MM.1S (cell line): ENCODE data around the gene TP53.

Source experiments
- DNase-seq: peaks from one replicate; pipeline ENCODE4 v3.0.0-alpha.2; 2015
- H2AFZ ChIP-seq: fragments of 300-600 bp; sonication (generic); 2 replicates; pipeline ENCODE4 v1.6.0; 2016; ENCODE audit warnings: antibody characterized with exemption, low read length
- H3F3A ChIP-seq: fragments of 300-600 bp; sonication (generic); 2 replicates; pipeline ENCODE4 v1.6.1; 2016; ENCODE audit warnings: mild to moderate bottlenecking, antibody characterized with exemption, low read length, moderate library complexity, mixed read lengths; ENCODE audit not compliant: insufficient read depth
- H3K27ac ChIP-seq: fragments of 300-600 bp; sonication (generic); 2 replicates; pipeline ENCODE4 v1.5.1; 2016; ENCODE audit warnings: mild to moderate bottlenecking, low read length
- H3K27me3 ChIP-seq: fragments of 300-600 bp; sonication (generic); replicated peaks from 2 replicates; pipeline ENCODE4 v1.6.0; 2016; ENCODE audit warnings: low read length; ENCODE audit not compliant: insufficient read depth
- H3K36me3 ChIP-seq: fragments of 300-600 bp; sonication (generic); replicated peaks from 2 replicates; pipeline ENCODE4 v1.6.1; 2016; ENCODE audit warnings: mild to moderate bottlenecking, low read length, mixed read lengths; ENCODE audit not compliant: insufficient read depth
- H3K4me1 ChIP-seq: fragments of 300-600 bp; sonication (generic); 2 replicates; pipeline ENCODE4 v1.6.1; 2016; ENCODE audit warnings: low read length, mixed read lengths
- H3K4me2 ChIP-seq: fragments of 300-600 bp; sonication (generic); 2 replicates; pipeline ENCODE4 v1.6.0; 2016; ENCODE audit warnings: low read depth, low read length
- H3K4me3 ChIP-seq: fragments of 300-600 bp; sonication (generic); 2 replicates; pipeline ENCODE4 v1.5.1; 2016; ENCODE audit warnings: low read length, mixed read lengths
- H3K79me2 ChIP-seq: fragments of 300-600 bp; sonication (generic); 2 replicates; pipeline ENCODE4 v1.6.1; 2016; ENCODE audit warnings: mixed run types, low read length, mixed read lengths
- H3K9ac ChIP-seq: fragments of 300-600 bp; sonication (generic); 2 replicates; pipeline ENCODE4 v1.6.1; 2016; ENCODE audit warnings: low read length, mixed read lengths
- H3K9me2 ChIP-seq: fragments of 300-600 bp; sonication (generic); replicated peaks from 2 replicates; pipeline ENCODE4 v1.6.1; 2016; ENCODE audit warnings: mild to moderate bottlenecking, low read length, mixed read lengths; ENCODE audit not compliant: insufficient read depth
- H3K9me3 ChIP-seq: fragments of 300-600 bp; sonication (generic); replicated peaks from 2 replicates; pipeline ENCODE4 v1.6.1; 2016; ENCODE audit warnings: mild to moderate bottlenecking, low read length, mixed read lengths; ENCODE audit not compliant: insufficient read depth
- H4K20me1 ChIP-seq: fragments of 300-600 bp; sonication (generic); 2 replicates; pipeline ENCODE4 v1.6.1; 2016; ENCODE audit warnings: mild to moderate bottlenecking, low read length, moderate library complexity, mixed read lengths; ENCODE audit not compliant: insufficient read depth
- EZH2 ChIP-seq: fragments of 300-600 bp; sonication (generic); optimal IDR thresholded peaks from 2 replicates; pipeline ENCODE3; 2017; ENCODE audit warnings: low read depth, mild to moderate bottlenecking, antibody characterized with exemption, low read length, mixed read lengths
- EZH2phosphoT487 ChIP-seq: fragments of 300-600 bp; sonication (generic); IDR thresholded peaks from 2 replicates; pipeline ENCODE4 v1.6.1; 2018; ENCODE audit warnings: antibody characterized with exemption, low read length
- TF ChIP-seq, protein P1 (sequence below): fragments of 300-600 bp; sonication (generic); IDR thresholded peaks from 2 replicates; pipeline ENCODE4 v1.5.1; 2016; ENCODE audit warnings: antibody characterized with exemption, low read length, mixed read lengths

The TP53 gene

GRCh38 chr17:7703584-7704479 lies 16.5 kb upstream of the TP53 start:
- Histone ChIP-seq H4K20me1 (no peaks in the 10 kb centered on the region), H3K4me1 (no peaks in the 10 kb centered on the region), H3K4me3 (no peak overlapping the region), H3K9me2 (no peaks in the 10 kb centered on the region), H3K4me2 (no peak overlapping the region), H3K79me2 (no peaks in the 10 kb centered on the region), H3K27me3 (peaks cover 47% of the 10 kb centered on the region), H3K36me3 (no peaks in the 10 kb centered on the region), H3K9me3 (no peaks in the 10 kb centered on the region), H3F3A (no peaks in the 10 kb centered on the region), H2AFZ (no peak overlapping the region), H3K9ac (no peak overlapping the region), H3K27ac (no peak overlapping the region)
- TF ChIP-seq EZH2phosphoT487 (no peak), EZH2 (no peak)
- TF ChIP-seq, protein P1, sequence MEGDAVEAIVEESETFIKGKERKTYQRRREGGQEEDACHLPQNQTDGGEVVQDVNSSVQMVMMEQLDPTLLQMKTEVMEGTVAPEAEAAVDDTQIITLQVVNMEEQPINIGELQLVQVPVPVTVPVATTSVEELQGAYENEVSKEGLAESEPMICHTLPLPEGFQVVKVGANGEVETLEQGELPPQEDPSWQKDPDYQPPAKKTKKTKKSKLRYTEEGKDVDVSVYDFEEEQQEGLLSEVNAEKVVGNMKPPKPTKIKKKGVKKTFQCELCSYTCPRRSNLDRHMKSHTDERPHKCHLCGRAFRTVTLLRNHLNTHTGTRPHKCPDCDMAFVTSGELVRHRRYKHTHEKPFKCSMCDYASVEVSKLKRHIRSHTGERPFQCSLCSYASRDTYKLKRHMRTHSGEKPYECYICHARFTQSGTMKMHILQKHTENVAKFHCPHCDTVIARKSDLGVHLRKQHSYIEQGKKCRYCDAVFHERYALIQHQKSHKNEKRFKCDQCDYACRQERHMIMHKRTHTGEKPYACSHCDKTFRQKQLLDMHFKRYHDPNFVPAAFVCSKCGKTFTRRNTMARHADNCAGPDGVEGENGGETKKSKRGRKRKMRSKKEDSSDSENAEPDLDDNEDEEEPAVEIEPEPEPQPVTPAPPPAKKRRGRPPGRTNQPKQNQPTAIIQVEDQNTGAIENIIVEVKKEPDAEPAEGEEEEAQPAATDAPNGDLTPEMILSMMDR: no peak
- no peak for DNase-seq

DNA sequence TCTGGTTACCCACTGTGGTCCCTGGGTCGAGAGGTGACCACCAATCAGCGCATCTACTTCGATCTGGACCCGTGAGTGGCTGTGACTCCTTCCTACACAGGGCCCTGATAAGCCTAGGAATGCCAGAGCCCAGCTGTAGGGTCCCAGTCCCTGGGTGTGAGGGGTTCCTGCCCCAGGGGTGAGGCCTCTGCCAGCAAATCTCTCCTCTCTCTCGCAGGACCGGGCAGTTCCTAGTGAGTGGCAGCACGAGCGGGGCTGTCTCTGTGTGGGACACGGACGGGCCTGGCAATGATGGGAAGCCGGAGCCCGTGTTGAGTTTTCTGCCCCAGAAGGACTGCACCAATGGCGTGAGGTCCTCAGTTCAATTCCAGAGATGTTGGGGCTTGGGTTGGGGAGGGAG lies 15.5 kb upstream of the TP53 start:
- Histone ChIP-seq H3K36me3 (no peaks in the 10 kb centered on the region), H3K27me3 (peaks cover 38% of the 10 kb centered on the region), H3K27ac (no peak overlapping the region), H3F3A (no peaks in the 10 kb centered on the region), H3K4me1 (no peaks in the 10 kb centered on the region), H3K9me2 (no peaks in the 10 kb centered on the region), H3K9me3 (no peaks in the 10 kb centered on the region), H3K9ac (no peak overlapping the region), H2AFZ (no peak overlapping the region), H3K4me2 (no peak overlapping the region), H3K4me3 (no peak overlapping the region), H3K79me2 (no peaks in the 10 kb centered on the region), H4K20me1 (no peaks in the 10 kb centered on the region)
- DNase-seq: no peak
- TF ChIP-seq, protein P1: no peak
- TF ChIP-seq EZH2phosphoT487 (no peak), EZH2 (no peak)

DNA sequence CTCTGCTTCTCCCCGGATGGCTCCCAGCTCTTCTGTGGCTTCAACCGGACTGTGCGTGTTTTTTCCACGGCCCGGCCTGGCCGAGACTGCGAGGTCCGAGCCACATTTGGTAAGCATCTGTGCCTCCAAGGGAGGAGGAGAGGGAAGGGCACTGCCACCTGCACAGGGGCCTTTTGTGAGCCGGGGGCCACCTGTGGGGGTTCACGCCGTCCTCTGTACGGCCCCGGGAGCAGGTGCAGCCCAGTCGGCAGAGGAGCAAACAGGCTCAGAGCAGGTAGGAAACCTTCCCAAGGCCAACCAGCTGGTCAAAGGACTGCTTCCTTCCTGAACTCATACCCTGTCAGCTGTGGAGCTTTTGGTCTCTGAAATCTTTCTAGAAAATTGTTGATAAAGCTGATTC lies 14.4 kb upstream of the TP53 start:
- Histone ChIP-seq H3K79me2 (no peaks in the 10 kb centered on the region), H3F3A (no peaks in the 10 kb centered on the region), H3K9me2 (no peaks in the 10 kb centered on the region), H3K27ac (no peak overlapping the region), H4K20me1 (no peaks in the 10 kb centered on the region), H2AFZ (no peak overlapping the region), H3K36me3 (no peaks in the 10 kb centered on the region), H3K9ac (no peak overlapping the region), H3K27me3 (peaks cover 27% of the 10 kb centered on the region), H3K4me3 (no peak overlapping the region), H3K4me1 (no peaks in the 10 kb centered on the region), H3K4me2 (no peak overlapping the region), H3K9me3 (no peaks in the 10 kb centered on the region)
- DNase-seq: no peak
- TF ChIP-seq EZH2 (no peak), EZH2phosphoT487 (no peak)
- TF ChIP-seq, protein P1: no peak
